ENCODE results near the gene CEP19.

Gene CEP19

DNA sequence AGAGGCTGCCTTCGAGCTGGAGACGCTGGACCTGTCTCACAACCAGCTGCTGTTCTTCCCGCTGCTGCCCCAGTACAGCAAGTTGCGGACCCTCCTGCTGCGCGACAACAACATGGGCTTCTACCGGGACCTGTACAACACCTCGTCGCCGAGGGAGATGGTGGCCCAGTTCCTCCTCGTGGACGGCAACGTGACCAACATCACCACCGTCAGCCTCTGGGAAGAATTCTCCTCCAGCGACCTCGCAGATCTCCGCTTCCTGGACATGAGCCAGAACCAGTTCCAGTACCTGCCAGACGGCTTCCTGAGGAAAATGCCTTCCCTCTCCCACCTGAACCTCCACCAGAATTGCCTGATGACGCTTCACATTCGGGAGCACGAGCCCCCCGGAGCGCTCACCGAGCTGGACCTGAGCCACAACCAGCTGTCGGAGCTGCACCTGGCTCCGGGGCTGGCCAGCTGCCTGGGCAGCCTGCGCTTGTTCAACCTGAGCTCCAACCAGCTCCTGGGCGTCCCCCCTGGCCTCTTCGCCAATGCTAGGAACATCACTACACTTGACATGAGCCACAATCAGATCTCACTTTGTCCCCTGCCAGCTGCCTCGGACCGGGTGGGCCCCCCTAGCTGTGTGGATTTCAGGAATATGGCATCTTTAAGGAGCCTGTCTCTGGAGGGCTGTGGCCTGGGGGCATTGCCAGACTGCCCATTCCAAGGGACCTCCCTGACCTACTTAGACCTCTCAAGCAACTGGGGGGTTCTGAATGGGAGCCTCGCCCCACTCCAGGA is 51.5 kb downstream of the CEP19 start:
- Mint-ChIP-seq H3K4me3 (no peak overlapping the region), H3K4me1 (peaks cover 6% of the 10 kb centered on the region), H3K9me3 (no peaks in the 10 kb centered on the region), H3K36me3 (peaks cover 66% of the 10 kb centered on the region), H3K27ac (no peak overlapping the region), H3K27me3 (no peaks in the 10 kb centered on the region)
- ATAC-seq, result no peak

DNA sequence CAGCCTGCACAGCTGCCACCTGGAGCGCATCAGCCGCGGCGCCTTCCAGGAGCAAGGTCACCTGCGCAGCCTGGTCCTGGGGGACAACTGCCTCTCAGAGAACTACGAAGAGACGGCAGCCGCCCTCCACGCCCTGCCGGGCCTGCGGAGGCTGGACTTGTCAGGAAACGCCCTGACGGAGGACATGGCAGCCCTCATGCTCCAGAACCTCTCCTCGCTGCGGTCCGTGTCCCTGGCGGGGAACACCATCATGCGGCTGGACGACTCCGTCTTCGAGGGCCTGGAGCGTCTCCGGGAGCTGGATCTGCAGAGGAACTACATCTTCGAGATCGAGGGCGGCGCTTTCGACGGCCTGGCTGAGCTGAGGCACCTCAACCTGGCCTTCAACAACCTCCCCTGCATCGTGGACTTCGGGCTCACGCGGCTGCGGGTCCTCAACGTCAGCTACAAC is 52.1 kb downstream of the CEP19 start:
- peaks cover 6% of the 10 kb centered on the region for H3K4me1 Mint-ChIP-seq
- H3K9me3 Mint-ChIP-seq, result no peaks in the 10 kb centered on the region
- ATAC-seq, result no peak
- H3K4me3 Mint-ChIP-seq, result no peak overlapping the region
- H3K27ac Mint-ChIP-seq, result no peak overlapping the region
- H3K36me3 Mint-ChIP-seq, result peaks cover 72% of the 10 kb centered on the region
- no peaks in the 10 kb centered on the region for H3K27me3 Mint-ChIP-seq

Measured in stimulated activated memory B cell treated with anti-CD40 and anti-IgM and Interleukin-4, amounts not matched to agents 10 μg/mL and 1 μg/mL and 100 μg/mL, for 72 hours (primary cell).